LNCAP (cell line): ENCODE data around the gene MELTF.

Source experiments
- TF ChIP-seq, protein P1 (sequence below): fragments of 450-650 bp; IDR thresholded peaks from 2 replicates; pipeline ENCODE4 v1.5.1; 2017; ENCODE audit warnings: mild to moderate bottlenecking

MELTF gene

DNA sequence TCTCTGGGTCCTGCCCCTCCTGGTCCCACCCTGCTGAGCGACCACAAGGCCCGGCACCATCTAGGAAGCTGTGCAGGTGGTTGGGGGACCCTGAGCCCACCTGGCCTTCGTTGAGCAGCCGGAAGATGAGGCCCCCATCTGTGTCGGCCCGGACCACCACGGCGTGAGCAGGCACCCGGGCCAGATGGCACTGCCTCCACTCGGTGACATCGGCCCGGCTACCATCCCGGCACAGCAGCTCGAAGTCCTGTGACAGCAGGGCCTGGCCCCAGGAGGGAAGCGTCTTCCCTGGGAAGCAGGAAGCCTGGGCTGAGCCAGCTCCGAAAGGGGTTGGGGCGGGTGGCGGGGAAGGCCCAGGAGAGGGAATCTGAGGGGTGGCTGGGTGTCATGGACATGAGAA, 12.6 kb downstream of the MELTF start:
- TF ChIP-seq, protein P1, sequence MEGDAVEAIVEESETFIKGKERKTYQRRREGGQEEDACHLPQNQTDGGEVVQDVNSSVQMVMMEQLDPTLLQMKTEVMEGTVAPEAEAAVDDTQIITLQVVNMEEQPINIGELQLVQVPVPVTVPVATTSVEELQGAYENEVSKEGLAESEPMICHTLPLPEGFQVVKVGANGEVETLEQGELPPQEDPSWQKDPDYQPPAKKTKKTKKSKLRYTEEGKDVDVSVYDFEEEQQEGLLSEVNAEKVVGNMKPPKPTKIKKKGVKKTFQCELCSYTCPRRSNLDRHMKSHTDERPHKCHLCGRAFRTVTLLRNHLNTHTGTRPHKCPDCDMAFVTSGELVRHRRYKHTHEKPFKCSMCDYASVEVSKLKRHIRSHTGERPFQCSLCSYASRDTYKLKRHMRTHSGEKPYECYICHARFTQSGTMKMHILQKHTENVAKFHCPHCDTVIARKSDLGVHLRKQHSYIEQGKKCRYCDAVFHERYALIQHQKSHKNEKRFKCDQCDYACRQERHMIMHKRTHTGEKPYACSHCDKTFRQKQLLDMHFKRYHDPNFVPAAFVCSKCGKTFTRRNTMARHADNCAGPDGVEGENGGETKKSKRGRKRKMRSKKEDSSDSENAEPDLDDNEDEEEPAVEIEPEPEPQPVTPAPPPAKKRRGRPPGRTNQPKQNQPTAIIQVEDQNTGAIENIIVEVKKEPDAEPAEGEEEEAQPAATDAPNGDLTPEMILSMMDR, result no peak

DNA sequence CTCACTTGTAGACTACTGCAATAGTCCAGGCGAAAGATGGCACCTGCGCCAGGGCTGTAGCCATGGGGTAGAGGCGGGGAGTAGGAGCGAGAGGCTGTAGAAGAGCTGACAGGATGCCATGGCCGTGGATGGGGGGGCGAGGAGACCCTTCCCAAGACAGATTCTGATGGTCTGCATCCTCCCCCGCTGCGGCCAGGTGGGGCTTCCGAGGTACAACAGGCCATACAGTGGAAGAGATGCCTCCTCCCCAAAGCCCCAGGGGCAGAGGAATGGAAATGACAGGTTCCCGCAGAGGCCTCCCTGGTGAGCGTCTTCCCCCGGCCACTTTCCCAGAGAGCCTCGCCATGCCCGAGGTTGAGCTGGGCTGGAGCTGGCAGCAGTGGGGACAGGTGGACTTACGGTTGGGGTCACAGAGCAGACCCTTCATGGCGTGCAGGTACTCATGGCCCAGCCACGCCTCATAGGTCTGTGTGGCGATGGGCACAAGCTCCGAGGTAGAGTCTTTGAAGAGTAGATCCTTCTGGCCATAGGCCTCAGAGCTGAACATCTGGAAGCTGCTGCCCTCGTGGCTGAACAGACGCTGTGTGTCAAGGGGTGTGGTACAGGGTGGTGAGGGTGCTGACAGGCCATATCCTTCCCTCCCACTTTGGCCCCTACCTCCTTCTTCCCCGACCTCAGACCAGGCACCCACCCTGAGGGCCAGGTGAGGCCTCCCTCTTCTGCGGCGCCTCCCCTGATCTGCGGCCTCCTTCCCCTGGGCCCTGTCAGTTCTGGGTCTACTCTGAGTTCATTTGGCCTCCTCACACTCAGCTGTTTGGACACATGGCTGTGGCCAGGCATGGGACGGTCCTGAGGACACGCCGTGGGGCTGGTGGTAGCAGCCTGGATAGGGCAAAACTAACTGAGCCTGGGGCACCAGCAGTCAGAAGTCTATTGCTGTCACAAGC, 13.6 kb downstream of the MELTF start:
- TF ChIP-seq, protein P1, result no peak

DNA sequence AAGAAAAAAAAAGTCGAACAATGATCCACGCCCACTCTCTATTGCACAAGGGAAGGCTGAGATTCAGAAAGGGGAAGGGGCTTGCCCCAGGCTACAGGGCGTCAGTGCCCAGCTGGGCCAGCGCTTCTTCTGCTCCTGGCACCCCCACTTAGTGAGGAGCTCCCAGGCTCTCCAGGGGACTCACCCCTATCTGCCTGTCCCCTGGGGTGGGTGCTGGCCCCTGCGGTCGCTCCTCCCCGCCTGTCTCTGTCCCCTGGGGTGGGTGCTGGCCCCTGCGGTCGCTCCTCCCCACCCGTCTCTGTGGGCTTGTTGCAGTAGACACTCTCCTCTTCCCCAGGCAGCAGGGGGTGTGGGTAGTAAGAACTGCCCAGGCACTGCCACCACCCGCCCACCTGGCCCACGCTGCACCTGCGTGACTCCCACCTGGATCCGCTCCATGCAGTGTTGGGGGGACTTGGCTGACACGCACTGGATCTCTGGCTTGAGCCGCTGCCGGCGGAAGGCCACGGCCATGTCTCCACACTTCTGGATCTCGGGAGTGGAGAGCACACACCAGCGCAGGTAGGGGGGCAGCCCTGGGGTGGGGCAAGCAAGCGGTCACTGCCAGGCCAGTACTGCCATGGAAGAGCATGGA, 14.6 kb downstream of the MELTF start:
- TF ChIP-seq, protein P1, result no peak

DNA sequence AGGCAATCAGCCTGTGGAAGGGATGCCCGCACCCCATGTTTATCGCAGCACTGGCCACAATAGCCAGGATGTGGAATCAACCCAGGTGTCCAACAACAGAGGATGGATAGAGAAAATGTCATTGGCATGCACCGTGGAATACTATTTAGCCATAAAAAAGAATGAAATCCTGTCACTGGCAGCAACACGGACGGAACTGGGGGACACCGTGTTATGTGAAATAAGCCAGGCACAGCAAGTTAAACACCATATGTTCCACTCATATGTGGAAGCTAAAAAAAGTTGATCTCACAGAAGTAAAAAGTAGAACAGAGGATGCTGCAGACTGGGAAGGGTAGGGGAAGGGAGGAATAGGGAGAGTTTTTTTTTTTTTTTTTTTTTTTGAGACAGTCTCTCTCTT, 15.6 kb downstream of the MELTF start:
- TF ChIP-seq, protein P1, result no peak

DNA sequence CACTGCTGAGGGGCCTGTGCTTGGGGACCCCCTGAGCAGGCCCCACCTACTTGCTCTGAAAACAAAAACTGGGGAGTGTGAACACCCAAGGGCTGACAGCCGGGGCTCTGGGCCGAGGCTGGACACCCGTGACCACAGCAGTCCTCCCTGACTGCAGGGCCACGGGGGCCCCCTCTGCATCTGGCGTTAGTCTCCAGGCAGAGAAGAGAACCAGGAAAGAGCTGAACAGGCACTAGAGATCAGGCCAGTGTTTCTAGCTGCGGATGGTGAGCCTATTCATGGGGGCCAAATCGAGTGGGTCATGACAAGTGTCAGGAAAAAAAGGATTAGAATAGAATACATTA, 17.1 kb downstream of the MELTF start:
- TF ChIP-seq, protein P1, result no peak

DNA sequence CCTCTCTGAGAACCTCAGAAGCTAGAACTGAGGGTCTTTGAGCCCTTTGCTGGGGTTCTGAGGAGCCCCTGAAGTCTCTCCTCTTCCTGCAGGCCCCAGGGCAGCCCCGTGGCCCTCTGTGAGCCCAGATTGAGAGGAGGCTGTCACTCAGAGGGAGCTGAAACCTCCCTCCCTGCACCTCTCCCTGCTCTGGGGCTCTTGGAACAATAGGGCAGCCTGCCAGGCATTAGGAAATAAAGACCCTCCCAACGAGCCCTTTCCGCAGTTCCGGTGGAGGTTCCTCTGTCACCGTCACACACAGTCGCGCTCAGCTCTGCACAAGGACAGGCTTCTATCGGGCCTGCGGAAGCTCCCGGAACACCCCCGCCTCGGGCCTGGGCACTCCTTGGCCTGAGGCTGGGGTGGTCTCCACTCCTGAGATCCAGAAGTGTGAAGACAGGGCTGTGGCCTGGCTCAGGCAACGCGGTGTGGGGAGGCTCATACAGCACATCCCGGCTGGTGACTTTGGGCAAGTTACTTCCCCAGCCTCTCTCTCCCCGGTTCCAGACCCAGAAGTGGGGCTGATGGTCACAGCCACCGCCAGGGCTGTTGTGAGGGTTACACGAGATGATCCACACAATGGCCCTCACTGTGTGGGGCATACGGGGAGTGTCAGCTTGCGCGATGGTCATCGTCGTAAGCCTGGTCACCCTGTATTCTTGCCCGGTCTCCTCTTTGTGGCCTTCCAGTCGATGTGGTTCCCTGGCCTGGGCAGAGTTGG, 17.7 kb downstream of the MELTF start:
- TF ChIP-seq, protein P1, result no peak

DNA sequence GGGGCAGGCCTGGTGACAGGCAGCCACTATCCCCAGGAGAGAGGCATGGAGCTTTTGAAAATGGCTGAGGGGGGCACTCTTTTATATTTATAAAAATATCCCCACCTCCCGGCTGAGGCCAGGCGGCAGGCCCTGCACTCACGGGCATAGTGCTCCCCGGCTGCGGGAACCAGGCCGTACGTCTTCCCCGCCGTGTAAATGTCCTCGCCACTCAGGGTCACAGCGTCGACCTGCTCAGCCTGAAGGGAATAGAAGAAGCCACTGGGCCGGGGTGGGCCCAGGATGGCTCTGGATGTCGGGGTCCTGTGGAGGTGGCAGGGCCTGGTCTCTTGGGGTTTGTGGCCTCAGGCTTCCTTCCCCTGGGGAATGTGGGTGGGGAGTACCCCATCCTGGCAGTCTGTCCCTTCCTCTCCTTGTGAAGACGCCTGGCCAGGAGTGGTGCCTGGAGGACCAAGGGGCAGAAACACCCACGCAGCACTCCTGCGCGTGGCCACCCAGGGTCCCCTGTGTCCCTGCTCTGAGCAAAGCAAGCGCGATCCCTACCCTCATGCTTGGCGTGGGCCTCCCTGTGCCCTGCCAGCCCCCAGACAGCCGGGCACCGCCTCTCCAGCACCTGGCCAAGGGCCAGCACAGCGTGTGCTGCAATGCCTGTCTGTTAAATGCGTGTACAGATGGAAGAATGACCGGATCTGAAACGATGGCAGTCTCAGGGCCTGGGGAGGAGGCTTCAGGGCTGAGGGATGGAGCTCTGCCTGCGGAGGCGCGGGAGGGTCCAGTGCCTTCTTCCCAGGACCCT, 18.9 kb downstream of the MELTF start:
- TF ChIP-seq, protein P1, result no peak
